Ishikawa (cell line): ENCODE measurements around the gene LONRF3.

Experiments used
- CEBPB ChIP-seq: IDR thresholded peaks from 2 replicates; pipeline ENCODE4 v1.6.1; 2012
- CREB1 ChIP-seq: IDR thresholded peaks from 2 replicates; pipeline ENCODE4 v1.6.1; 2012; ENCODE audit warnings: low read depth
- EGR1 ChIP-seq: IDR thresholded peaks from 2 replicates; pipeline ENCODE4 v1.6.1; 2012
- EP300 ChIP-seq: IDR thresholded peaks from 2 replicates; pipeline ENCODE4 v1.6.1; 2012; ENCODE audit warnings: borderline replicate concordance
- FOXM1 ChIP-seq: IDR thresholded peaks from 2 replicates; pipeline ENCODE4 v1.6.1; 2012; ENCODE audit warnings: low read depth, borderline replicate concordance
- MAX ChIP-seq: IDR thresholded peaks from 2 replicates; pipeline ENCODE4 v1.6.1; 2012
- NFIC ChIP-seq: IDR thresholded peaks from 2 replicates; pipeline ENCODE4 v1.6.1; 2012
- RAD21 ChIP-seq: IDR thresholded peaks from 2 replicates; pipeline ENCODE4 v1.6.1; 2012; ENCODE audit warnings: low read depth
- REST ChIP-seq: IDR thresholded peaks from 2 replicates; pipeline ENCODE4 v1.6.1; 2012; ENCODE audit warnings: low read depth, mild to moderate bottlenecking
- TAF1 ChIP-seq: IDR thresholded peaks from 2 replicates; pipeline ENCODE4 v1.6.1; 2012; ENCODE audit warnings: low read depth, mild to moderate bottlenecking
- TCF12 ChIP-seq: IDR thresholded peaks from 2 replicates; pipeline ENCODE4 v1.6.1; 2012; ENCODE audit warnings: low read depth
- TEAD4 ChIP-seq: IDR thresholded peaks from 2 replicates; pipeline ENCODE4 v1.6.1; 2012
- USF1 ChIP-seq: IDR thresholded peaks from 2 replicates; pipeline ENCODE4 v1.6.1; 2012
- YY1 ChIP-seq: IDR thresholded peaks from 2 replicates; pipeline ENCODE4 v1.6.1; 2012; ENCODE audit warnings: low read depth
- ZBTB7A ChIP-seq: IDR thresholded peaks from 2 replicates; pipeline ENCODE4 v1.6.1; 2012; ENCODE audit warnings: low read depth

Gene LONRF3

GRCh38 chrX:118974088-118974907 is at the start of gene LONRF3:
Gene LONRF3 (plus strand): TSS chrX:118974618. CDS start chrX:118974781, 163 bp downstream.
- TF ChIP-seq MAX (0 out of 2 replicates have a peak, but pooled peaks have one; percentile 35), ZBTB7A (no peak), CEBPB (no peak), TAF1 (no peak), USF1 (peak; percentile 84)

- no peak for TF ChIP-seq EGR1
Measured at GRCh38 chrX:118928151-118928550, 46.3 kb upstream of the LONRF3 start.

GRCh38 chrX:118935352-118935751 is 39.1 kb upstream of the LONRF3 start:
- TF ChIP-seq MAX = no peak
- no peak for TF ChIP-seq YY1
- no peak for TF ChIP-seq TAF1

GRCh38 chrX:118941147-118941546 is 33.3 kb upstream of the LONRF3 start:
- no peak for TF ChIP-seq EGR1
- TF ChIP-seq REST = no peak
- TF ChIP-seq YY1 = no peak
- TF ChIP-seq RAD21 = no peak
- no peak for TF ChIP-seq NFIC
- TF ChIP-seq TAF1 = no peak
- no peak for TF ChIP-seq CEBPB
- no peak for TF ChIP-seq TEAD4

- TF ChIP-seq TEAD4 (no peak), USF1 (no peak), EGR1 (no peak)
Measured at GRCh38 chrX:118943102-118943501, 31.3 kb upstream of the LONRF3 start.

GRCh38 chrX:118945921-118946320 is 28.5 kb upstream of the LONRF3 start:
- no peak for TF ChIP-seq MAX

GRCh38 chrX:118948270-118948669 is 26.1 kb upstream of the LONRF3 start:
- TF ChIP-seq EP300 = no peak
- no peak for TF ChIP-seq TEAD4
- no peak for TF ChIP-seq USF1
- no peak for TF ChIP-seq ZBTB7A
- no peak for TF ChIP-seq EGR1
- TF ChIP-seq RAD21 = no peak
- no peak for TF ChIP-seq REST
- TF ChIP-seq TAF1 = no peak
- no peak for TF ChIP-seq CEBPB
- TF ChIP-seq CREB1 = no peak
- TF ChIP-seq FOXM1 = no peak
- no peak for TF ChIP-seq TCF12
- TF ChIP-seq NFIC = no peak
- TF ChIP-seq YY1 = no peak
- TF ChIP-seq MAX = no peak
